Bronchial epithelial cell (primary cell): ENCODE data around the gene TNIP3. TPM values are rescaled to one million over a fixed set of nuclear protein-coding genes. Genes with fewer than 3 reads are reported as not detected.

Experiments used
- DNase-seq: peaks from one replicate; pipeline ENCODE4 v3.0.0-alpha.2; 2010; ENCODE audit warnings: low read depth
- FAIRE-seq: peaks from 2 replicates; lab custom pipeline; 2011; peaks lifted over from hg19 to GRCh38; lab: Jason Lieb, UNC
- H3K27me3 ChIP-seq: 2 replicates; pipeline ENCODE4 v1.5.1; 2011; ENCODE audit warnings: low read length; ENCODE audit not compliant: control insufficient read depth, insufficient read depth
- H3K36me3 ChIP-seq: 2 replicates; pipeline ENCODE4 v1.5.1; 2011; ENCODE audit warnings: low read length; ENCODE audit not compliant: control insufficient read depth, insufficient read depth
- H3K4me3 ChIP-seq: 2 replicates; pipeline ENCODE4 v1.5.1; 2011; ENCODE audit warnings: mild to moderate bottlenecking, low read depth, low read length, control low read depth
- CTCF ChIP-seq: IDR thresholded peaks from 2 replicates; pipeline ENCODE4 v1.5.1; 2011; ENCODE audit warnings: mild to moderate bottlenecking, moderate library complexity, low read length, control low read depth, inconsistent platforms; ENCODE audit not compliant: insufficient read depth, severe bottlenecking
- total RNA-seq: library from RNA; depleted of rRNA; stranded (reverse); fragments of >200 nt; gene quantifications from 2 replicates; pipeline ENCODE4 v1.2.1, GENCODE V29; 2014

The TNIP3 gene
- total RNA-seq, 1 donor from 2014 or later, result not detected

- TF ChIP-seq CTCF, result no peak
- no peak for FAIRE-seq
- Histone ChIP-seq H3K27me3 (no peaks in the 10 kb centered on the region), H3K4me3 (no peak overlapping the region), H3K36me3 (no peaks in the 10 kb centered on the region)
- no peak for DNase-seq
Observed at GRCh38 chr4:121127100-121127499, 37.0 kb downstream of the TNIP3 start.

GRCh38 chr4:121126449-121127006 lies 37.6 kb downstream of the TNIP3 start:
- FAIRE-seq, result no peak
- Histone ChIP-seq H3K36me3 (no peaks in the 10 kb centered on the region), H3K4me3 (no peak overlapping the region), H3K27me3 (no peaks in the 10 kb centered on the region)
- no peak for DNase-seq
- TF ChIP-seq CTCF, result no peak

DNA sequence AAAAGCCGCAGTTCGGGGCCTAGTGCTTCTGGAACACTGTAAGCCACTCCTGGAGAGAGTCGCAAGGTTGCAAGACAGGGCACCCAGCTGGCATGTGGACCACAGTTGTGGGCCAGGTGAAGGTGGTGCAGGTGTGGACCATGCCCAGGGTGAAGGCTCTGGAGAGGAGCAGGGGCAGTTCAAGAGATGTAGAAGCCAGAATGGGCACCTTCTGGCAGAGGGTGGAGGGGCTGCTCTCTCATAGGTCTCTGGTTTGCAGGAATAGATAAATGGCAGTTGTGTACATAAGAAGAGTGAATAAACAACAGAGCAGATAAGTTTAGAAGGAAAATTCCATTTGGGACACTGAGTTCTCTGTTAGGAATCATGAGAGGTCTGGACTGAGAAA lies 38.6 kb downstream of the TNIP3 start:
- no peak for TF ChIP-seq CTCF
- Histone ChIP-seq H3K36me3 (no peaks in the 10 kb centered on the region), H3K27me3 (no peaks in the 10 kb centered on the region), H3K4me3 (no peak overlapping the region)
- FAIRE-seq, result no peak
- DNase-seq, result no peak

DNA sequence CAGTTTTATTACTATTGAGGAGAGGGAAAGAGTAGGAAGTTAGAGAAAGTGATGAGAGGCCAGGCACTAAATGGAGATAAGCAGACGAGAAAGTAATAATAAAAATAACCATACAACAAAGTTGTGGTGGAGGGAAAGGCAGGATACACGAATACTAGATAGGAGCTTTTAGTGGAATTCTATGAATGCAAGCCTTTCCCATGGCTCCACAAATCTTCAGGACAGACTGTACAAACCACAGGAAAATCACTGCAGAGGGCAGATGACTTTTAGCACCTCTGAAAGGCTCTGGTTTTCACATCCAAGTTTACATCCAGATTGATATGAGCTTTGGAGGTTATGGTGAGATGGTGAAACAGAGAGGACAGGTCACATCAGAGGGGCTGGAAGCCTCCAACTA lies 41.5 kb downstream of the TNIP3 start:
- Histone ChIP-seq H3K27me3 (no peaks in the 10 kb centered on the region), H3K4me3 (no peak overlapping the region), H3K36me3 (no peaks in the 10 kb centered on the region)
- FAIRE-seq (no peak), DNase-seq (no peak)
- TF ChIP-seq CTCF, result no peak

- no peak for TF ChIP-seq CTCF
- no peak for DNase-seq
- no peak overlapping the region for H3K4me3 ChIP-seq
- no peaks in the 10 kb centered on the region for H3K36me3 ChIP-seq
- FAIRE-seq, result no peak
- no peaks in the 10 kb centered on the region for H3K27me3 ChIP-seq
Observed at GRCh38 chr4:121119715-121120114, 44.4 kb downstream of the TNIP3 start.

- TF ChIP-seq CTCF, result no peak
- no peaks in the 10 kb centered on the region for H3K27me3 ChIP-seq
- peak; percentile 28 for FAIRE-seq
Observed at GRCh38 chr4:121118344-121118743, 45.8 kb downstream of the TNIP3 start.

More at GRCh38 chr4:121118344-121118743, 45.8 kb downstream of the TNIP3 start:
- Histone ChIP-seq H3K4me3 (no peak overlapping the region), H3K36me3 (no peaks in the 10 kb centered on the region)
- DNase-seq, result no peak
